ENCODE results near the gene PPP1R9A.

PPP1R9A gene

DNA sequence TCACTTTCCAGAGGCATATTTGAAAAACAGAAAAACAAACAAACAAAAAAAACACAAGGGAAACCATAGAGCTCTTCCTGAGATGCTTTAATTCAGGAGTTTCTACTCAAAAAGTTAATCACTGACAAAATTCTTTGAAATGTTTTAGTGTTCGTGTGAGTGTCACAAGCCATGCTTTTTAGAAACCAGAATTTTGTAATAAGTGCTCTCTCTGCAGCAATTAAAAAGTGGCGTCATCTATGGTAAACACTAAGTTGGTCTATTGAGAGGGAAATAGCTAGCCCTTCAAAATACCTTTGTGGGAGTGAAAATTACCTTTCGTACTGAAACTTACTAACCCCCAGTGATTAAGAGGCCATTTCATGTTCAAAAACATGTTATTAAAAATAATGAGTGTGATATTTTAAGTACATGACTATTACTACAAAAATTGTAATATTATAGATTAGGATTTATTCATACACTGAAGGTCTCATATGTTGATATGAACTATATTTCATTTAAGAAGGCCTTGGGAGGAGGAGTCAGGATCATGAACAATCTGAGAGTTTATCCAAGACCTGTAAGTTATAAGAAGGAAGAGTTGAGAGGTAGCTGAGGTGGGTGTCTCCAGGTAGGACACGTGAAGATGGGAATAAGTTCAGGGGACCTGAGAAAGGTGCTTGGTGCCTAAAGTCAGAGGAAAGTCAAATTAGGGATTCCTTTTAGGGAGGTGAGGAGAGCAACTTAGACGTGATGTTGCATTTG is 94.6 kb downstream of the PPP1R9A start:
- TF ChIP-seq, protein P1, sequence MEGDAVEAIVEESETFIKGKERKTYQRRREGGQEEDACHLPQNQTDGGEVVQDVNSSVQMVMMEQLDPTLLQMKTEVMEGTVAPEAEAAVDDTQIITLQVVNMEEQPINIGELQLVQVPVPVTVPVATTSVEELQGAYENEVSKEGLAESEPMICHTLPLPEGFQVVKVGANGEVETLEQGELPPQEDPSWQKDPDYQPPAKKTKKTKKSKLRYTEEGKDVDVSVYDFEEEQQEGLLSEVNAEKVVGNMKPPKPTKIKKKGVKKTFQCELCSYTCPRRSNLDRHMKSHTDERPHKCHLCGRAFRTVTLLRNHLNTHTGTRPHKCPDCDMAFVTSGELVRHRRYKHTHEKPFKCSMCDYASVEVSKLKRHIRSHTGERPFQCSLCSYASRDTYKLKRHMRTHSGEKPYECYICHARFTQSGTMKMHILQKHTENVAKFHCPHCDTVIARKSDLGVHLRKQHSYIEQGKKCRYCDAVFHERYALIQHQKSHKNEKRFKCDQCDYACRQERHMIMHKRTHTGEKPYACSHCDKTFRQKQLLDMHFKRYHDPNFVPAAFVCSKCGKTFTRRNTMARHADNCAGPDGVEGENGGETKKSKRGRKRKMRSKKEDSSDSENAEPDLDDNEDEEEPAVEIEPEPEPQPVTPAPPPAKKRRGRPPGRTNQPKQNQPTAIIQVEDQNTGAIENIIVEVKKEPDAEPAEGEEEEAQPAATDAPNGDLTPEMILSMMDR (IDR thresholded peaks at IDR 0.05): no peak

DNA sequence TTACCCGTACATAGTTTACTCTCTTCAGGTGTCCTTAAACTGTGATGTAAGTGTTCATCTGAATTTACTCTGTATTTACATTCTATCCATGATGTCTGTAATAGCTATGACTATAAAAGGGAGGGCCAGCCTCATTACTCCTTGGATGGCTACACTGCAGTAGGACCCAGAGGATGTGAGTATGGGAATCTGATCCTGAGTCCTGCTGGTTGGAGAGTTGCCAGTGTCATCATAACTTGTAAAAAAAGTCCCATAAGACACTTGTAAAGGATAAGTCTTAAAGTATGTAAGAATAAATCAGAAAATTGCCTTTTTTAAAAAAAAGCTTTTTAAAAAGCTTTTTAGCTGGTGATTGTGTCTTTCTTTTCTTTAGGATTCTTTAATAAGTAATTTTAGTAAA is 95.4 kb downstream of the PPP1R9A start:
- TF ChIP-seq, protein P1 (IDR thresholded peaks at IDR 0.05): no peak

DNA sequence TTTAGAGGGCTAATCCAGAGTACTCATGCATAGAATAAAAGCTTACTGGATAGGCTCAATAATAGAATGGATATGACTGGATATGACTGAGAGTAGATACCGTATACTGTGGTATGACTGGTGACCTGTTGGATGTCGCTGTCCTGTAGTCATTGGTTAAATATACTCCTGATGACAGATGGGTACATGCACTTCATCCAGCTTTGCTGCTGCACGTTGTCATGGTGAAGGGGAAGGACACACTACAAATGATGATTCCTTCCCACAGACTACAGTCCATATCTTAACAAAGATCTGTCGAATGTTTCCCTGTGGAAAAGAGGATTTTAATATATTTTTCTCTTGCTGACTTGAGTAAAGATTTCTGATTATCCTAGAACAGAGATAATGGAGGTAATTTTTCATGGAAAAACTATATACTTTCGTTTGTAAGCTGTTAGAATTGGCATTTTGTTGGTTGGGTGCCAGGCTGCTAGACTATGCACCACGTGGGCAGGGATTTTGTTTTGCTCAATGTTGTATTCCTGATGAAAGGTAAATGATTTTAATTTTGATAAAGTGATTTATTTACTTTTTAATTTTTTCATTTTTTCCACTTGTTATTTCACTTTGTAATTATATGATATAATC is 97.3 kb downstream of the PPP1R9A start:
- TF ChIP-seq, protein P1 (IDR thresholded peaks at IDR 0.05): no peak

DNA sequence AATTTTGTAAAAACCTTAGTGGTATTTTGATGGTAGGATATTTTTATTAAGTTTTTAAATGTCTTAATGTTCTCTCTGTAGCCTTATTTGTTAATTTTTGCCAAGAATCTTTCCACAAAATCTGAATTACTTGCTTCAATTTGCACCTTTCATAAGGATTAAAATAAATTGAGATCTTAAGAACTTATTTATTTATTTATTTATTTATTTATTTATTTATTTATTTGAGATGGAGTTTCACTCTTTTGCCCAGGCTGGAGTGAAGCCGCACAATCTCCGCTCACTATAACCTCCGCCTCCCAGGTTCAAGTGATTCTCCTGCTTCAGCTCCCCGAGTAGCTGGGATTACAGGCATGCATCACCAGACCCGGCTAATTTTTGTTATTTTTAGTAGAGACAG is 98.6 kb downstream of the PPP1R9A start:
- TF ChIP-seq, protein P1 (IDR thresholded peaks at IDR 0.05): no peak

DNA sequence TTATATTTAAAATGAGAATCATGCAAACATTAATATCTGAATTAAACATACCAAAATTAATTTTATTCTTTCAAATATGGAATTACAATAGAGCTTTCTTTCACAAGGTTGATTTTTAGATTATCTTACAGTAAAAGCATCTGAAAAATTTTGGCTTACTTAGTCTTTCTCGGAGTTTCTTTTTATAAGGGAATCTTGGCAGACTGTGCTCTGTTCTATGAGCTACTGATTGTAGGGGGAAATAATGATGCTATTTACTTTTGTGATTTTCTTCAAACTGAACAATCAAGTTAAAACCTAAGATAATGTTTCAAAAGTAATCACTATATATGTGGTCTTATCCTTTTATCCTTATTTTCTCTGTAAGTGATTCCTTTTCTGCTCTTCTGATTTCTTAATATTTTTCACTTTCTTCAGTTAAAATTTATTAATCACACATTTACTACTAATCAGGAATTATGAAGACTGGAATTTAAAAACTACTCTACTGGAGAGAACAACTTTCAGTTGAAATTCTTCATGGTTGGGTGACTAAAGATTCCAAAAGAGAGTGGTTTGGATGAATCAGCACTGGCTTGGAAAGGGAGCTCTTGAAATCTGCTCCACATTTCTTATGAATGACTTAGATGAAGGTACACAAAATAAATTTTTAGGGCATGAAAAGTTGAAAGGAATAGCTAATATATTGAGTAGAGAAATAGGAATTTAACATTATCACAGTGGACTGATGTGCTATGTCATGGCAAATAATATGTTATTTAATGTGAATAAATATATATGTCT is 103.9 kb downstream of the PPP1R9A start:
- TF ChIP-seq, protein P1 (IDR thresholded peaks at IDR 0.05): no peak

DNA sequence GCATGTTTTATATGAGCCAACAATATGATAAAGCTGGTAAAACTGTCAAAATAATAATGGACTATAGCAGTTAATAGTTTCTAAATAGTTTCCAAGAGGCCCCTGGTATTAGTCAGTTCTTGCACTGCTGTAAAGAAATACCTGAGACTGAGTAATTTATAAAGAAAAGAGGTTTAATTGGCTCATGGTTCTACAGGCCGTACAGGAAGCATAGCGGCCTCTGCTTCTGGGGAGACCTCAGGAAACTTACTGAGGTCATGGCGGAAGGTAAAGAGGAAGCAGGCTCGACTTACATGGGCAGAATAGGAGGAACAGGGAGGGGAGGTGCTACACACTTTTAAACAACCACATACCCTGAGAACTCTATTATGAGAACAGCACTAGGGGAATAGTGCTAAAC is 104.6 kb downstream of the PPP1R9A start:
- TF ChIP-seq, protein P1 (IDR thresholded peaks at IDR 0.05): no peak

DNA sequence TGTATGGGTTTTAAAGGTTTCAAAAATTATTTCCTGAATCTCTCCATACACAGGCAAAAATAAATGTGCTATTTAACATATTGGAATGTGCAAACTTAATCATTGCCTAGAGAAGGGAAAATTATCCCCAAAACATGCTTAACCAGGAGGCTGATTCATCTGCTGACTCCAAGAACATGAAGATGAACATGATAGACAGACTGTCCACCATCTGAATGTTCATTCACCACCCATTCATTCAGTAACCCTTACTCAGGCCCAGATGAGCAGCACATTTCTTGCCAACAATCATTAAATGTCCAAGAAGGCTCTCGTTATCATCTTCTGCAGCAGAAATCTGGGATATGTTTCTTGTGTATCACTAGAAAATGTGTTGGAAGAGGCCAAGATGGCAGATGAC is 110.6 kb downstream of the PPP1R9A start:
- TF ChIP-seq, protein P1 (IDR thresholded peaks at IDR 0.05): no peak
